Keratinocyte (primary cell): ENCODE results near the gene ELOA2. TPM values are rescaled to one million over a fixed set of nuclear protein-coding genes. Genes with fewer than 3 reads are reported as not detected.
"Not testable (repeated sequence)": the region's sequence is repeated elsewhere in the genome, so short reads cannot be mapped to it uniquely, and the experiment has no call there.

Experiments used
- DNase-seq: peaks from one replicate; pipeline ENCODE4 v3.0.0-alpha.2; 2011; ENCODE audit warnings: low read depth, missing footprints, low spot score
- FAIRE-seq: peaks from 2 replicates; lab custom pipeline; 2011; peaks lifted over from hg19 to GRCh38; lab: Jason Lieb, UNC
- H2AFZ ChIP-seq: 2 replicates; pipeline ENCODE4 v1.6.0; 2012; ENCODE audit warnings: low read length, control low read depth, inconsistent platforms; ENCODE audit not compliant: control insufficient read depth
- H3K27ac ChIP-seq: 2 replicates; pipeline ENCODE4 v1.5.1; 2011; ENCODE audit warnings: low read length; ENCODE audit not compliant: control insufficient read depth, insufficient read depth
- H3K27me3 ChIP-seq: 3 replicates; pipeline ENCODE4 v1.6.0; 2011; ENCODE audit warnings: low read length; ENCODE audit not compliant: control insufficient read depth, insufficient read depth; ENCODE audit errors: extremely low read depth
- H3K36me3 ChIP-seq, 2 experiments: 2 replicates in 1 of 2; 3 replicates in 1 of 2; pipeline ENCODE4 v1.5.1; 2011; ENCODE audit warnings: low read length in 2 of 2, mild to moderate bottlenecking in 1 of 2; ENCODE audit not compliant: control insufficient read depth in 2 of 2, insufficient read depth in 2 of 2; ENCODE audit errors: extremely low read depth in 1 of 2
- H3K4me1 ChIP-seq: 3 replicates; pipeline ENCODE4 v1.5.1; 2011; ENCODE audit warnings: low read length; ENCODE audit not compliant: control insufficient read depth, insufficient read depth; ENCODE audit errors: extremely low read depth
- H3K4me2 ChIP-seq: 3 replicates; pipeline ENCODE4 v1.6.0; 2011; ENCODE audit warnings: low read depth, low read length; ENCODE audit not compliant: control insufficient read depth, insufficient read depth; ENCODE audit errors: extremely low read depth
- H3K4me3 ChIP-seq, 3 experiments: fragments of 200-600 bp in 1 of 3; sonication (generic) in 1 of 3; 2 replicates in 2 of 3; 3 replicates in 1 of 3; pipeline ENCODE4 v1.5.1; 2011 to 2016; ENCODE audit warnings: low read length in 3 of 3, mild to moderate bottlenecking in 3 of 3, control low read depth in 2 of 3, inconsistent platforms in 1 of 3, low read depth in 1 of 3, mixed read lengths in 1 of 3, mixed run types in 1 of 3, moderate library complexity in 1 of 3; ENCODE audit not compliant: control insufficient read depth in 2 of 3, insufficient read depth in 2 of 3; ENCODE audit errors: extremely low read depth in 1 of 3
- H3K79me2 ChIP-seq: 2 replicates; pipeline ENCODE4 v1.6.0; 2012; ENCODE audit warnings: low read length; ENCODE audit not compliant: control insufficient read depth, insufficient read depth
- H3K9ac ChIP-seq: 3 replicates; pipeline ENCODE4 v1.6.0; 2011; ENCODE audit warnings: low read length; ENCODE audit not compliant: control insufficient read depth, insufficient read depth; ENCODE audit errors: extremely low read depth
- H3K9me1 ChIP-seq: 3 replicates; pipeline ENCODE4 v1.6.0; 2011; ENCODE audit warnings: low read length; ENCODE audit not compliant: control insufficient read depth, insufficient read depth; ENCODE audit errors: extremely low read depth
- H3K9me3 ChIP-seq: 2 replicates; pipeline ENCODE4 v1.5.1; 2012; ENCODE audit warnings: low read depth, low read length; ENCODE audit not compliant: control insufficient read depth
- H4K20me1 ChIP-seq: 3 replicates; pipeline ENCODE4 v1.6.0; 2011; ENCODE audit warnings: low read length; ENCODE audit not compliant: control insufficient read depth, insufficient read depth; ENCODE audit errors: extremely low read depth
- dilution Hi-C: fragments of 300-500 bp; cut with MboI; formaldehyde crosslinking; loops from one replicate; pipeline ENCODE4 v1.7.0; 2020; ENCODE audit warnings: low sequenced_read_pairs; ENCODE audit not compliant: extremely low pct_ligation_motif_present
- polyA plus RNA-seq, 5 experiments: library from polyadenylated mRNA; depleted of rRNA in 3 of 5; stranded (reverse) in 3 of 5; stranded (forward) in 1 of 5; unstranded in 1 of 5; fragments of >200 nt; gene quantifications; 1 replicate in 1 of 5; 2 replicates in 3 of 5; 3 replicates in 1 of 5; pipeline versions ENCODE4 v1.2.1 to v1.2.3, GENCODE V29; 2011 to 2012; ENCODE audit warnings: missing spikeins in 2 of 5, low read depth in 1 of 5, low replicate concordance in 1 of 5

ELOA2 gene
- polyA plus RNA-seq, 1 donor (not counting 4 experiments of a cell fraction or from before 2014, with no cell fraction given) = not detected

DNA sequence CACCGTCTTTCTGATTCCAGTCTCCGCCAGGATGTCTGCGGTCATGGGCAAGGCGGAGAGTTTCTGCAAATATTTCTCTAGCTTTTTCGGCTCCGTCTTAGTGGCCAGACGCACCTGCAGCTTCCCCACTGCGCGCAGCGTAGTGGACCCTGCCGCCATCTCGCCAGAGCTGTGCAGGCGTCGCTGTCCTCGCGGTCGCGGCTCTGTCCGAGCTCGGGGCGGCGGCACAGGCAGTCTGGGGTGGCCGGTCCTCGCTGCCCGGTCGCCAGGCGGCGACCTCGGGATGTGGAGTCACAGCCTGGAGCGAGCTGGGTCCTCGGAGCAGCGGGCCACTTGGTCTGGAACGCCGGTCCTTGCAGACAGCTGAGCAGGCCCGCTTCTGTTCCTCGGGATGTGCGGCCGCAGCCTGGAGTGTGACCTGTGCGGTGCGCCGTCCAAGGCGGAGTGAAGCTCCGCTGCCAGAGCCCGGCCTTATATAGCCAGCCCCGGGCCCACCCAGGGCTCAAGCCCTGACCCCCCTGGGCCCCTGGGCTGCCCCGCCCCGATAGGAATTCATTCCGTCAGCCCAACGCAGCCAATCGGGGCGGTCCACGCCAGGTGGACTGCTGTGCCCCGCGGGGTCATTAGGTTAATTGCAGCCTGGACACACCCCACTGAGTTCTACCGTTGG is 5.6 kb downstream of the ELOA2 start:
- DNase-seq, H3K79me2 ChIP-seq, H3K4me3 ChIP-seq, H3K9me3 ChIP-seq, H3K27me3 ChIP-seq, H3K4me1 ChIP-seq, H3K36me3 ChIP-seq, FAIRE-seq, H4K20me1 ChIP-seq, H3K4me2 ChIP-seq, H3K9ac ChIP-seq, H3K27ac ChIP-seq, dilution Hi-C loops, H2AFZ ChIP-seq, H3K9me1 ChIP-seq: not testable (repeated sequence)

DNA sequence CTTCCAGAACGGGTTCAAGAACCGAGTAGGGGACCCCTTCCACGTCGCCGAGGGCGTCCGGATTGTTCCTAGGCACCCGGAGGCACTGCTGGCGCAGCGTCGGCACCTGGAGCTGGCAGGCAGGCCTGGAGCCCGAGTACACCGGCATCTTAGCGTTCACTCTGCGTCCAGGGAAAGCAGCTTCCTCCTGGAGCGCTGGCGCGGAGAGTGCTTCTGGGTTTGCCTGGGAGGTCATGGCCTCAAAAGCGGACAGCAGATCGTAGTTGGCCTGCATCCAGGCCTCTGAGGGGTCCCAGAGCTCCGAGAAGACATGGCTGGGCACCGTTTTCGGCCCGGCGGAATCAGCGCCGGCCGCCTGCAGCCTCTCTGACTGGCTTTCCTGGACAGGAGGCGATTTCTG is 6.7 kb downstream of the ELOA2 start:
- H3K27me3 ChIP-seq, H3K9me3 ChIP-seq, H3K4me2 ChIP-seq, DNase-seq, FAIRE-seq, H3K4me3 ChIP-seq, H4K20me1 ChIP-seq, H3K9ac ChIP-seq, H3K9me1 ChIP-seq, dilution Hi-C loops, H3K4me1 ChIP-seq, H3K27ac ChIP-seq, H3K36me3 ChIP-seq, H3K79me2 ChIP-seq, H2AFZ ChIP-seq: not testable (repeated sequence)

DNA sequence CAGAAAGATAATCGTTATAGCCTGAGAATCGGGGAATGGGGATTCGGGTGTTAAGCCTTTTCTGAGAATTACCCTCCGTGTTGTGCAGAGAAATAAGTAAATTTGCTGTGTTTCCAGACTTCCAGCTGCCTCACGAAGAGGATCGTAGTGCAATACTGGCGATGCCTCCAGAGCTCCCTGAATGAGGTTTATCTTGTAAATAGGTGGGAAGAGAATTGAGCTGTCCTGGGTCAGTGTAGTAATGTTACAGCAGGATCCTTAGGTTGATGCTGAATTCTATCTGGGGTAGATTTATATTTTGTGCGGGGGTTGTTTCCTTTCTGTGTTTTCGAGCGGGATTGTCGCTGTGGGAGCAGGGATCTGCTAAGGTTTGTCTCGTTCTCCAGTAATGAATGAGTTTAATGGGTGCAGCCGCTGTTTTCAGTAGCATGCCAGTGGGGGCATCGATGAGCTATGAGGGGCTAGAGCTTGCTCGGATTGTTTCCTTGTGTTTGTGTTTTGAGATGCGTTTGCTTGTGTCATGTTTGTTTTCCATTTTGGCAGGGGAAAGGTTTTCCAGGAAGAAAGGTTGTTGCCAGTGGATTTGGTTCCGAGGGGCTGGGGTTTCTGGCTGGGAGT is 9.8 kb downstream of the ELOA2 start:
- H3K4me2 ChIP-seq, H3K4me1 ChIP-seq, H3K36me3 ChIP-seq, H3K9me3 ChIP-seq, H3K27me3 ChIP-seq, H3K4me3 ChIP-seq, H3K9ac ChIP-seq, H3K9me1 ChIP-seq, H3K79me2 ChIP-seq, H3K27ac ChIP-seq, H2AFZ ChIP-seq, dilution Hi-C loops, H4K20me1 ChIP-seq, DNase-seq, FAIRE-seq: not testable (repeated sequence)

DNA sequence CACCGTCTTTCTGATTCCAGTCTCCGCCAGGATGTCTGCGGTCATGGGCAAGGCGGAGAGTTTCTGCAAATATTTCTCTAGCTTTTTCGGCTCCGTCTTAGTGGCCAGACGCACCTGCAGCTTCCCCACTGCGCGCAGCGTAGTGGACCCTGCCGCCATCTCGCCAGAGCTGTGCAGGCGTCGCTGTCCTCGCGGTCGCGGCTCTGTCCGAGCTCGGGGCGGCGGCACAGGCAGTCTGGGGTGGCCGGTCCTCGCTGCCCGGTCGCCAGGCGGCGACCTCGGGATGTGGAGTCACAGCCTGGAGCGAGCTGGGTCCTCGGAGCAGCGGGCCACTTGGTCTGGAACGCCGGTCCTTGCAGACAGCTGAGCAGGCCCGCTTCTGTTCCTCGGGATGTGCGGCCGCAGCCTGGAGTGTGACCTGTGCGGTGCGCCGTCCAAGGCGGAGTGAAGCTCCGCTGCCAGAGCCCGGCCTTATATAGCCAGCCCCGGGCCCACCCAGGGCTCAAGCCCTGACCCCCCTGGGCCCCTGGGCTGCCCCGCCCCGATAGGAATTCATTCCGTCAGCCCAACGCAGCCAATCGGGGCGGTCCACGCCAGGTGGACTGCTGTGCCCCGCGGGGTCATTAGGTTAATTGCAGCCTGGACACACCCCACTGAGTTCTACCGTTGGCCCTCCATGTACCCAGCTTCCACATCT is 11.5 kb downstream of the ELOA2 start:
- H2AFZ ChIP-seq, DNase-seq, H3K27ac ChIP-seq, H4K20me1 ChIP-seq, FAIRE-seq, H3K4me3 ChIP-seq, H3K4me1 ChIP-seq, H3K36me3 ChIP-seq, H3K4me2 ChIP-seq, H3K79me2 ChIP-seq, H3K27me3 ChIP-seq, dilution Hi-C loops, H3K9me1 ChIP-seq, H3K9me3 ChIP-seq, H3K9ac ChIP-seq: not testable (repeated sequence)

DNA sequence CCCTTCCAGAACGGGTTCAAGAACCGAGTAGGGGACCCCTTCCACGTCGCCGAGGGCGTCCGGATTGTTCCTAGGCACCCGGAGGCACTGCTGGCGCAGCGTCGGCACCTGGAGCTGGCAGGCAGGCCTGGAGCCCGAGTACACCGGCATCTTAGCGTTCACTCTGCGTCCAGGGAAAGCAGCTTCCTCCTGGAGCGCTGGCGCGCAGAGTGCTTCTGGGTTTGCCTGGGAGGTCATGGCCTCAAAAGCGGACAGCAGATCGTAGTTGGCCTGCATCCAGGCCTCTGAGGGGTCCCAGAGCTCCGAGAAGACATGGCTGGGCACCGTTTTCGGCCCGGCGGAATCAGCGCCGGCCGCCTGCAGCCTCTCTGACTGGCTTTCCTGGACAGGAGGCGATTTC is 12.6 kb downstream of the ELOA2 start:
- H3K4me3 ChIP-seq, H3K9me3 ChIP-seq, H3K36me3 ChIP-seq, H3K27ac ChIP-seq, H3K9ac ChIP-seq, H3K27me3 ChIP-seq, H3K79me2 ChIP-seq, H2AFZ ChIP-seq, dilution Hi-C loops, H4K20me1 ChIP-seq, H3K4me1 ChIP-seq, DNase-seq, H3K4me2 ChIP-seq, FAIRE-seq, H3K9me1 ChIP-seq: not testable (repeated sequence)
